T-helper 1 cell treated with Interleukin-12 subunit alpha and Interleukin-12 subunit beta and Interleukin-4 antibody, amounts not matched to agents 30 μg/mL and 1 μg/mL, for 36 hours (primary cell): ENCODE results near the gene KRT74.
"Not testable (repeated sequence)": the region's sequence is repeated elsewhere in the genome, so short reads cannot be mapped to it uniquely, and the experiment has no call there.

Source experiments
- H3K27ac Mint-ChIP-seq: one replicate; pipeline ENCODE4 v1.8.0; 2021; ENCODE audit warnings: mild to moderate bottlenecking, mixed read lengths
- H3K27me3 Mint-ChIP-seq: one replicate; pipeline ENCODE4 v1.8.0; 2021; ENCODE audit warnings: low read depth, mixed read lengths
- H3K36me3 Mint-ChIP-seq: one replicate; pipeline ENCODE4 v1.8.0; 2021; ENCODE audit warnings: low read depth, mixed read lengths
- H3K4me1 Mint-ChIP-seq: one replicate; pipeline ENCODE4 v1.8.0; 2021; ENCODE audit warnings: low read depth, mixed read lengths
- H3K4me3 Mint-ChIP-seq: one replicate; pipeline ENCODE4 v1.8.0; 2021; ENCODE audit warnings: mild to moderate bottlenecking, moderate library complexity, mixed read lengths
- H3K9me3 Mint-ChIP-seq: one replicate; pipeline ENCODE4 v1.8.0; 2021; ENCODE audit warnings: mixed read lengths

KRT74 gene

GRCh38 chr12:52608161-52608560 lies 34.5 kb upstream of the KRT74 start:
- Mint-ChIP-seq H3K4me3 (no peak overlapping the region), H3K9me3 (no peaks in the 10 kb centered on the region), H3K36me3 (peaks cover 3% of the 10 kb centered on the region), H3K4me1 (peaks cover 54% of the 10 kb centered on the region), H3K27me3 (peaks cover 12% of the 10 kb centered on the region), H3K27ac (no peak overlapping the region)

GRCh38 chr12:52607314-52607713 lies 33.7 kb upstream of the KRT74 start:
- peaks cover 53% of the 10 kb centered on the region for H3K4me1 Mint-ChIP-seq
- H3K27ac Mint-ChIP-seq, result no peak overlapping the region
- H3K4me3 Mint-ChIP-seq, result no peak overlapping the region
- peaks cover 12% of the 10 kb centered on the region for H3K27me3 Mint-ChIP-seq
- H3K36me3 Mint-ChIP-seq, result peaks cover 3% of the 10 kb centered on the region
- H3K9me3 Mint-ChIP-seq, result no peaks in the 10 kb centered on the region

- Mint-ChIP-seq H3K27me3 (peaks cover 11% of the 10 kb centered on the region), H3K4me3 (no peak overlapping the region), H3K36me3 (peaks cover 3% of the 10 kb centered on the region), H3K9me3 (no peaks in the 10 kb centered on the region), H3K27ac (no peak overlapping the region), H3K4me1 (peaks cover 48% of the 10 kb centered on the region)
These were observed 33.1 kb upstream of the KRT74 start for GRCh38 chr12:52606581-52607218.

- Mint-ChIP-seq H3K9me3 (no peaks in the 10 kb centered on the region), H3K4me1 (peaks cover 45% of the 10 kb centered on the region), H3K4me3 (no peak overlapping the region), H3K27me3 (peaks cover 10% of the 10 kb centered on the region), H3K27ac (no peak overlapping the region), H3K36me3 (peaks cover 3% of the 10 kb centered on the region)
These were observed 32.5 kb upstream of the KRT74 start for GRCh38 chr12:52606096-52606495.

- H3K27ac Mint-ChIP-seq, result no peak overlapping the region
- no peak overlapping the region for H3K4me3 Mint-ChIP-seq
- peaks cover 41% of the 10 kb centered on the region for H3K4me1 Mint-ChIP-seq
- H3K9me3 Mint-ChIP-seq, result no peaks in the 10 kb centered on the region
- H3K36me3 Mint-ChIP-seq, result peaks cover 3% of the 10 kb centered on the region
- peaks cover 10% of the 10 kb centered on the region for H3K27me3 Mint-ChIP-seq
These were observed 31.9 kb upstream of the KRT74 start for GRCh38 chr12:52605542-52605941.

GRCh38 chr12:52604859-52605258 lies 31.2 kb upstream of the KRT74 start:
- Mint-ChIP-seq H3K36me3 (peaks cover 3% of the 10 kb centered on the region), H3K27me3 (peaks cover 15% of the 10 kb centered on the region), H3K4me1 (peaks cover 37% of the 10 kb centered on the region), H3K4me3 (no peak overlapping the region), H3K9me3 (no peaks in the 10 kb centered on the region), H3K27ac (no peak overlapping the region)

GRCh38 chr12:52603314-52603713 lies 29.7 kb upstream of the KRT74 start:
- Mint-ChIP-seq H3K9me3 (no peaks in the 10 kb centered on the region), H3K27ac (no peak overlapping the region), H3K36me3 (peaks cover 3% of the 10 kb centered on the region), H3K4me3 (no peak overlapping the region), H3K27me3 (peaks cover 29% of the 10 kb centered on the region), H3K4me1 (peaks cover 27% of the 10 kb centered on the region)

- no peaks in the 10 kb centered on the region for H3K36me3 Mint-ChIP-seq
- H3K27ac Mint-ChIP-seq, result no peak overlapping the region
- no peaks in the 10 kb centered on the region for H3K9me3 Mint-ChIP-seq
- H3K4me1 Mint-ChIP-seq, result peaks cover 23% of the 10 kb centered on the region
- H3K27me3 Mint-ChIP-seq, result peaks cover 35% of the 10 kb centered on the region
- no peak overlapping the region for H3K4me3 Mint-ChIP-seq
These were observed 28.9 kb upstream of the KRT74 start for GRCh38 chr12:52602552-52602951.

- Mint-ChIP-seq H3K4me3 (no peak overlapping the region), H3K4me1 (peaks cover 16% of the 10 kb centered on the region), H3K27ac (no peak overlapping the region), H3K36me3 (no peaks in the 10 kb centered on the region), H3K9me3 (no peaks in the 10 kb centered on the region), H3K27me3 (peaks cover 39% of the 10 kb centered on the region)
These were observed 28.0 kb upstream of the KRT74 start for GRCh38 chr12:52601671-52602070.

GRCh38 chr12:52600941-52601481 lies 27.4 kb upstream of the KRT74 start, which contains the start of gene KRT72:
TSS of gene KRT72 (minus strand) at chr12:52601463. CDS start at chr12:52601452, 11 bp downstream.
- H3K9me3 Mint-ChIP-seq, result no peaks in the 10 kb centered on the region
- peaks cover 16% of the 10 kb centered on the region for H3K4me1 Mint-ChIP-seq
- no peaks in the 10 kb centered on the region for H3K36me3 Mint-ChIP-seq
- peaks cover 38% of the 10 kb centered on the region for H3K27me3 Mint-ChIP-seq
- no peak within 1 kb of the TSS for H3K27ac Mint-ChIP-seq
- no peak within 1 kb of the TSS for H3K4me3 Mint-ChIP-seq

GRCh38 chr12:52600475-52600874 lies 26.8 kb upstream of the KRT74 start:
- Mint-ChIP-seq H3K27ac (no peak overlapping the region), H3K27me3 (peaks cover 38% of the 10 kb centered on the region), H3K36me3 (no peaks in the 10 kb centered on the region), H3K4me3 (no peak overlapping the region), H3K9me3 (no peaks in the 10 kb centered on the region), H3K4me1 (peaks cover 11% of the 10 kb centered on the region)

- Mint-ChIP-seq H3K27me3 (peaks cover 38% of the 10 kb centered on the region), H3K36me3 (no peaks in the 10 kb centered on the region), H3K4me1 (peaks cover 9% of the 10 kb centered on the region), H3K9me3 (no peaks in the 10 kb centered on the region), H3K27ac (no peak overlapping the region), H3K4me3 (no peak overlapping the region)
These were observed 26.4 kb upstream of the KRT74 start for GRCh38 chr12:52600071-52600470.

- Mint-ChIP-seq H3K4me3 (no peak overlapping the region), H3K36me3 (no peaks in the 10 kb centered on the region), H3K9me3 (no peaks in the 10 kb centered on the region), H3K4me1 (peaks cover 3% of the 10 kb centered on the region), H3K27ac (no peak overlapping the region), H3K27me3 (peaks cover 43% of the 10 kb centered on the region)
These were observed 25.3 kb upstream of the KRT74 start for GRCh38 chr12:52598966-52599365.

GRCh38 chr12:52594237-52594636 lies 20.6 kb upstream of the KRT74 start:
- peaks cover 34% of the 10 kb centered on the region for H3K27me3 Mint-ChIP-seq
- not testable (repeated sequence) for H3K4me3 Mint-ChIP-seq, H3K36me3 Mint-ChIP-seq, H3K4me1 Mint-ChIP-seq, H3K27ac Mint-ChIP-seq, H3K9me3 Mint-ChIP-seq

GRCh38 chr12:52591521-52591920 lies 17.9 kb upstream of the KRT74 start:
- Mint-ChIP-seq H3K27ac (no peak overlapping the region), H3K27me3 (peaks cover 17% of the 10 kb centered on the region), H3K36me3 (no peaks in the 10 kb centered on the region), H3K9me3 (no peaks in the 10 kb centered on the region), H3K4me3 (no peak overlapping the region), H3K4me1 (peaks cover 9% of the 10 kb centered on the region)
